Amniotic epithelial cell (primary cell): Measurements from ENCODE around the gene C4orf36.
A peak's percentile ranks its signal among the peaks of the same experiment; 100 is the strongest.

Experiments
- DNase-seq: peaks from one replicate; pipeline ENCODE4 v3.0.0-alpha.2; 2010; ENCODE audit warnings: low read depth

C4orf36 gene

GRCh38 chr4:86891762-86892635, at the start of gene C4orf36:
TSS of gene C4orf36 (minus strand) at chr4:86892422. CDS start at chr4:86891520, 902 bp downstream.
- no peak for DNase-seq

GRCh38 chr4:86940920-86941460, 48.8 kb upstream of the C4orf36 start:
- no peak for DNase-seq

- DNase-seq, result no peak
Measured at GRCh38 chr4:86939729-86940575, 47.7 kb upstream of the C4orf36 start.

- DNase-seq, result no peak
Measured at GRCh38 chr4:86938771-86939520, 46.7 kb upstream of the C4orf36 start.

- DNase-seq, result peak; percentile 65
Measured at GRCh38 chr4:86935853-86936733, 43.9 kb upstream of the C4orf36 start.

GRCh38 chr4:86935566-86935852, 43.3 kb upstream of the C4orf36 start:
- no peak for DNase-seq

GRCh38 chr4:86934771-86935565, 42.7 kb upstream of the C4orf36 start, which contains the start of gene AFF1:
TSS of gene AFF1 (plus strand) at chr4:86935011. CDS start at chr4:86948534, 13,523 bp downstream.
- peak; percentile 78 for DNase-seq

- no peak for DNase-seq
Measured at GRCh38 chr4:86934147-86934770, 42.0 kb upstream of the C4orf36 start.

GRCh38 chr4:86928400-86929255, 36.4 kb upstream of the C4orf36 start:
- DNase-seq, result no peak

- DNase-seq, result peak; percentile 98
Measured at GRCh38 chr4:86927843-86928395, 35.7 kb upstream of the C4orf36 start.

GRCh38 chr4:86926435-86927086, 34.3 kb upstream of the C4orf36 start:
- DNase-seq, result no peak

GRCh38 chr4:86924811-86925210, 32.6 kb upstream of the C4orf36 start:
- DNase-seq, result peak; percentile 76

GRCh38 chr4:86921608-86922252, 29.5 kb upstream of the C4orf36 start:
- peak; percentile 70 for DNase-seq

GRCh38 chr4:86919561-86920223, 27.5 kb upstream of the C4orf36 start:
- DNase-seq, result peak; percentile 85

- peak; percentile 91 for DNase-seq
Measured at GRCh38 chr4:86918539-86919072, 26.4 kb upstream of the C4orf36 start.
